Stimulated activated CD8-positive, alpha-beta memory T cell treated with anti-CD3 and anti-CD28 coated beads, Interleukin-15, amount 100 ng/mL, for 48 hours (primary cell): Measurements from ENCODE around the gene RNF126.

Experiments
- DNase-seq, 2 donors: peaks; one replicate each; pipeline ENCODE4 v3.0.0-alpha.2; 2020; ENCODE audit warnings: low read depth in 2 of 2

The RNF126 gene

DNA sequence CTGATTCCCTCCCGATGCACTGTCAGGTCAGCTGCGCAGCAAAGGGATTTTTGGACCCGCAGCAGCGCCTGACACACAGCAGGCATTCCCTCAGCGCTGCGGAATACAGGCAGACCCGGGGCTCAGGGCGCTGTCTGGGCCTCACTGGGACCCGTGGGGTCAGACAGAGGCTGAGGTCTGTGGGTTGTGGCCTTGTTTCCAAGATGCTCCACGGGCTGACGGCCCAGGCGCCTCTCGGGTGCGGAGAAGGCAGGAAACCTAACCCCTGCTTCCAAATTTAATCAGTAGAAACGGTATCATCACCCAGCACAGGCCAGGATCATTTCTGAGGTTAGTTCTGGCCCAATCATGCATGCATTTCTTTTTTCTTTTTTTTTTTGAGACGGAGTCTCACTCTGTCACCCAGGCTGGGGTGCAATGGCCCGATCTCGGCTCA lies 686 bp upstream of the RNF126 start:
- no peak for DNase-seq

DNA sequence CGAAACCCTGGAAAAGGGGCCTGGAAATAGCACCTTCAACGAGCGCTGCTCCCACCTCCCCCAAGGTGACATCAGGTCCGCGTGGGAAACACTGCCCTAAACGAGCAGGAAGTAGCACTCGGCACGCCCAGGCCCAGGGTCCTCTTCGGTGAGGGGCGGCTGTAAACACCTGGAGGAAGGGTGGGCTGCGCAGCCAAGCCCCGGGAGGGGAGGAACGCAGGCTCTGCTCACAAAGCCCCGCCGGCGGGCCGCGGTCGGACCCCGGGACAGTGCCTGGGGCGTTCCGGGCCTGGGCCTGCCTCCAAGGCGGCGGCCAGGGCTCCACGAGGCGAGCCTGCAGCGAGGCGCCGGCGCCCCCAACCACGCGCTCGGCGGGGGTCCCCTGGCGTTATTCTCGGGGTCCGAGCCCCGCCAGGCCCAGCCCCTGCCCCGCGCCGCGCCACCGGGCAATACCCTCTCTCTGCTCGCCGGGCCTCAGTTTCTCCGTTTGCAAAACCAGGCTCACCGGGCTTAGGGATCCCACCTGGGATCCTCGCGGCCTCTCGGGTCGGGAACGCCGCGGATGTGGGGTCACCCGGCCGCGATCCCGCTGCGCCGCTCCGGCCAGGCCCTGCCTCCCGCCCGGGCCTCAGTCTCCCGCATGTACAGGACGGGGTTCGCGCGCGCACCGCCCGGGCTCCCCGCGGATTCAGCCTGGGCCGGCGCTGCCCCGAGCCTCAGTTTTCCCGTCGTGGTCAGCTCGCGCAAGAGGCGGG lies 630 bp downstream of the RNF126 start:
- DNase-seq = peak; percentile 55 to 61

GRCh38 chr19:661427-662196 lies 1.4 kb downstream of the RNF126 start:
- peak; percentile 47 to 65 for DNase-seq

- no peak for DNase-seq
These were observed 2.1 kb downstream of the RNF126 start for GRCh38 chr19:660793-661426.

GRCh38 chr19:658916-659839 lies 3.8 kb downstream of the RNF126 start:
- no peak for DNase-seq

- no peak for DNase-seq
These were observed 4.8 kb downstream of the RNF126 start for GRCh38 chr19:658059-658839.

DNA sequence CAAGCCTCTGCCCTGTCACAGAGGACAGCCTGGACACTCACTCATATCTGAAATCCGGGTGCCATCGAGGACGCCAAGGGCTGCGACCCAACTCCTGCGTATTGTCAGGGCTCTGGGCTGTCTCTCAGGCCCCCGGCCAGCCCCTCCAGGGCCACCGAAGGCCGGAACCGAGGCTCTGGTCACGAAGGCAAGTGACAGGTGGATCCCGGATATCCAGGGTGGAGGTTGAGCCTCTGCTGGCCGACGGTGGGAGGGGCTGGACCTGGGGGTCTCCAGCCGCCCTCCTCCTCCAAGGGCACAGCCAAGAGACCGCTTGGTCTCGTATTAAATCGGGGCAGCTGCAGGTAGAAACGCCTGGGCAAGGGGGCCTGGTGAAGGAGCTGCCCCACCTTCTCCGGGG lies 5.4 kb downstream of the RNF126 start:
- no peak for DNase-seq

GRCh38 chr19:656751-657559 lies 6.1 kb downstream of the RNF126 start:
- DNase-seq = no peak

GRCh38 chr19:655691-656090 lies 7.3 kb downstream of the RNF126 start:
- DNase-seq = no peak

DNA sequence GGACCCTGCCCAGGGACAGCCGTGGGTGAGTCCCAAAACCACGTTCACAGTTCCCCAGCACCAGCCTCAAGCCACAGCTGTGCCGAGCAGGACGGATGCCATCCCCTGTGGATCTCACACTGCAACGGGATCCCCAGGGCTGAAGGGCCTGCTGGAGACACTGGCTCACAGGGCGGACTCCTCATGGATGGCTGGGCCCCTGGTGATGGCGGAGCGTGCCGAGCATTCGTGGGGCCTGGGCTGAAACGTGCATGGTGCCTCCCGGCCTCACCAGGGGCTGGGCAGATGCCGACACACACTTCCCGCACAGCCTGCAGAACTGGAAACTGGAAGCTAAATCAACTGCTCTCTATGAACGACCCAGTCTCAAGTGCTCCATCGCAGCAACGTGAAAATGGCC lies 9.6 kb downstream of the RNF126 start:
- no peak for DNase-seq

DNA sequence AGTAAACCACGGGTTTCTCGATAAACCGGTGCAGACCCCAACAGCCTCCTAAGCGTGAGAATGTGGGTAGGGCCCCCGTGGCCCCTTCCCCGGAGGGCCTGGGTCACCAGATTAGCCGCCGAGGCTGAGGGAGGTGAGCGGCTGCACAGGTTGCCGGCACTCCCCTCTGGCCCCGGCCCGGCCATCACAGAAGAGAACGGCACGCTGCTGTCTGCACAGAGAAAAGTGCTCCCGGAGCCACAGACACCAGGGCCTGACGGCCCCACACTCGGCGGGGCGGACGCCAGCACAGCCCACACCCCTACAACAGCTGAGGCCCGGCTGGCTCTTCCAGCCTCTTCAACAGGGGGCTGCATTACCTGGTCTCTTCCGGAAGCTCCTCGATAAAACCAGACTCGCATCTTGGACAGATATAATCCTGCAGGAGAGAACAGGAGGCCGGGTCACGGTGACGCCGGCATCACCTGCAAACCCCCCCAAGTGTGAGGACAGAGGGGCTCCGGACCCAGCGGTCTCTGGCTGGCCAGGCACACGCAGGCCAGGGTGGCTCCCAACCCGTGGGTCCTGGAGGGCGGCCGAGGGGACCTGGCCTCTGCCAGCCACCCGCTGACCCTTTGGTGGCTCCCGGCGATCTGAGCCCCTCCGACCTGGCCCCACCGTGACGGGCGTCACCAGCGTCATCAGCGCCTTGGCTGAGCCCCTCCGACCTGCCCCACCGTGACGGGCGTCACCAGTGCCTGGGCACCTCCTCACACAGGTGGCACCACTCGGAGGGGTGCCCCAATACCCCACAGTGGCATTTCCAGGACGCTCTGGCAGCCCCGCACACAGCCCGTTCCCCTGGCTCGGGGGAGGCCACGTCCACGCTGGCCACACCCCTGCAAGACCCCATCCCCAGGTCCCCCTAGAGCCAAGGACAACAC lies 10.3 kb downstream of the RNF126 start:
- no peak for DNase-seq

DNA sequence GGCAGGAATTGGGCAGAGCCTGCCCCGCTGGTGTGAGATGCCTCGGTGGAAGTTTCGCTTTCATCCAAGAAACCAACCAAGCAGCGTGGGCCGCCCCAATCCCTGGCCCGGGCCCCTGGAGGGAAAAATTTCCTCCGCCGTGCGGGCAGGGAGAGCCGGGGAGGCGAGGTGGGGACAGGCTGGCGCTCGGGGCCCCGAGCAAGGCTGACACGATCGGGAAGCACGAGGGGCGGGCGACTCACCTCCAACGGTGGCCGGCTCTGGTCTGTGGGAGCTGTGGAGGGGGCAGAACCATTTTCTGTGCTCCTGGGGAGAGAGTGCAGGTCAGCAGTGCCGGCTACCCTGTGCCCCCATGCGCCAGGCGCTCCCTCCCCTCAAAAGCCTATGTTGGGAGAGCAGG lies 11.0 kb downstream of the RNF126 start:
- no peak for DNase-seq

GRCh38 chr19:651114-651818 lies 11.7 kb downstream of the RNF126 start:
- no peak for DNase-seq

DNA sequence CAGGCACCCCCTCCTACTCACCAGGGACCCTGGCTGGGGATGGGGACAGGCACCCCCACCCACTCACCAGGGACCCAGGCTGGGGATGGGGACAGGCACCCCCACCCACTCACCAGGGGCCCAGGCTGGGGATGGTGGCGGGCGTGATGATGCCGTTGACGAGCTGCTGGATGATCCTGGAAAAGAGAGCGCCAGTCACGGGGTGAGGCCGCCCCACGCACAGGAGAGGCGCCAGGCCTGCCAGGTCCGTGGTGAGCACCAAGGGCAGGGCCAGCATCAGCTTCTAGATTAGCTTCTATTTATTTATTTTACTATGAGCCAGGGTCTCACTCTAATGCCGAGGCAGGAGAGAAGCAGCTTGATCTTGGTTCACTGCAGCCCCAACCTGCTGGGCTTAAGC lies 12.9 kb downstream of the RNF126 start:
- DNase-seq = no peak

GRCh38 chr19:648904-649801 lies 13.9 kb downstream of the RNF126 start:
- no peak for DNase-seq

- no peak for DNase-seq
These were observed 14.7 kb downstream of the RNF126 start for GRCh38 chr19:648305-648704.

- no peak for DNase-seq
These were observed 15.3 kb downstream of the RNF126 start for GRCh38 chr19:647566-648284.
